ENCODE measurements around the gene KLHL17. TPM values are rescaled to one million over a fixed set of nuclear protein-coding genes. Genes with fewer than 3 reads are reported as not detected.
A peak's percentile ranks its signal among the peaks of the same experiment; 100 is the strongest.

Gene KLHL17
- total RNA-seq, 1 experiment from 2014 or later: 41.4 TPM

DNA sequence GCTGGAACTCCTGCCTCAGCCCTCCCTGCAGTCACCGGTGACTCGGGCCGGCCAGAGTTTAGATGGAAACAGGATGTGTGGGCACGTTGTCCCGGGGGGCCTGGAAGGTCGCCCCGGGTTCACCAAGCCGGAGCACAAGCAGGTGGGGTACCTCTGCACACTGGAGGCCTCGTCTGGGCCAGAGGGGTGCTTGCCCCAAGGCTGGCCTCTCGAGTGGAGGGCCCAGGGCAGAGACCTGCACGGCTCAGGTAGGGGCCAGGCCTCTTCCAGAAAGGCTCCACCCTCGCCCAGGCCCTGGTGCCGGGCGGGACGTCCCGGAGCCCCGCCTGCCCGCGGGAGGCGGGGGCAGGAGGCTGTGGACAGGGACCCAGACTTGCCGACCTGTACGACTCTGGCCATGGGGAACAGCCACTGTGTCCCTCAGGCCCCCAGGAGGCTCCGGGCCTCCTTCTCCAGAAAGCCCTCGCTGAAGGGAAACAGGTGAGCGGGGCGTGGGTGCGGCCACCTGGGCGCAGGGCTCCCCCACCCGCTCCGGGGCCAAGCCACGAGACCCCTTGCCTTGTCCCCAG is 5.8 kb downstream of the KLHL17 start, which contains the start of gene PLEKHN1:
Gene PLEKHN1 (plus strand): TSS at position 348 of the 569 bp plus-strand sequence. CDS start 50 bp downstream, at position 398.
- Histone ChIP-seq H3T11ph (ENCODE audit: low read length) (no peak within 1 kb of the TSS), H2BK20ac (ENCODE audit: low read depth, low read length, poor library complexity, severe bottlenecking) (no peak within 1 kb of the TSS), H2BK12ac (ENCODE audit: insufficient read length, low read depth, low read length) (no peak within 1 kb of the TSS), H2BK15ac (ENCODE audit: low read depth, low read length) (no peak within 1 kb of the TSS), H4K8ac (replicated peaks; ENCODE audit: insufficient read length, low read depth, low read length) (no peak within 1 kb of the TSS), H4K5ac (ENCODE audit: insufficient read length, low read depth, low read length) (no peak within 1 kb of the TSS), H2BK120ac (ENCODE audit: low read depth, low read length, poor library complexity, severe bottlenecking) (no peak within 1 kb of the TSS), H3K27me3 (ENCODE audit: insufficient read depth, low read length) (peaks cover 11% of the 10 kb centered on the region; the same call in 1 of the 2 replicates), H3K56ac (ENCODE audit: insufficient read length, low read depth, low read length) (no peak within 1 kb of the TSS), H3K4me2 (ENCODE audit: insufficient read depth, insufficient read length, low read length) (peak within 1 kb of the TSS; percentile 68), H2AFZ (ENCODE audit: low read length) (no peak within 1 kb of the TSS), H3K23me2 (ENCODE audit: insufficient read length, low read depth, low read length, poor library complexity, severe bottlenecking) (peaks cover 12% of the 10 kb centered on the region), H2BK5ac (ENCODE audit: insufficient read length, low read length) (no peak within 1 kb of the TSS), H3K9ac (ENCODE audit: extremely low read depth, insufficient read length, low read length) (no peak within 1 kb of the TSS), H3K79me2 (ENCODE audit: insufficient read depth, low read length) (no peaks in the 10 kb centered on the region), H3K79me1 (ENCODE audit: insufficient read depth, low read depth, low read length, poor library complexity, severe bottlenecking) (no peaks in the 10 kb centered on the region), H3K18ac (ENCODE audit: insufficient read length, low read depth, low read length) (peak within 1 kb of the TSS; percentile 51), H3K4me1 (ENCODE audit: insufficient read depth, low read length) (no peaks in the 10 kb centered on the region), H3K14ac (ENCODE audit: insufficient read depth, low read length) (peak within 1 kb of the TSS; percentile 68; the same call in 1 of the 2 replicates), H2AK5ac (ENCODE audit: insufficient read length, low read length) (no peak within 1 kb of the TSS), H3K27ac (ENCODE audit: insufficient read length, low read depth, low read length) (no peak within 1 kb of the TSS), H4K91ac (ENCODE audit: insufficient read length, low read depth, low read length) (no peak within 1 kb of the TSS), H3K4ac (ENCODE audit: low read depth, low read length) (no peak within 1 kb of the TSS), H3K9me3 (ENCODE audit: control insufficient read depth, low read depth, low read length) (no peaks in the 10 kb centered on the region), H4K20me1 (ENCODE audit: control insufficient read depth, insufficient read depth, insufficient read length) (no peaks in the 10 kb centered on the region), H3K23ac (ENCODE audit: insufficient read length, low read depth, low read length) (no peak within 1 kb of the TSS)
- peak; percentile 78 for DNase-seq
- peaks cover 49% of the 10 kb centered on the region for H3K27me3 Mint-ChIP-seq (ENCODE audit: low read depth)
- peak within 1 kb of the TSS; percentile 57 to 76 for H3K4me3 Mint-ChIP-seq
- WGBS (ENCODE audit: extremely low coverage, insufficient read length, low lambda C conversion rate): no CpG with 5 or more reads among the region's 31 CpGs
- TF ChIP-seq, protein P1, sequence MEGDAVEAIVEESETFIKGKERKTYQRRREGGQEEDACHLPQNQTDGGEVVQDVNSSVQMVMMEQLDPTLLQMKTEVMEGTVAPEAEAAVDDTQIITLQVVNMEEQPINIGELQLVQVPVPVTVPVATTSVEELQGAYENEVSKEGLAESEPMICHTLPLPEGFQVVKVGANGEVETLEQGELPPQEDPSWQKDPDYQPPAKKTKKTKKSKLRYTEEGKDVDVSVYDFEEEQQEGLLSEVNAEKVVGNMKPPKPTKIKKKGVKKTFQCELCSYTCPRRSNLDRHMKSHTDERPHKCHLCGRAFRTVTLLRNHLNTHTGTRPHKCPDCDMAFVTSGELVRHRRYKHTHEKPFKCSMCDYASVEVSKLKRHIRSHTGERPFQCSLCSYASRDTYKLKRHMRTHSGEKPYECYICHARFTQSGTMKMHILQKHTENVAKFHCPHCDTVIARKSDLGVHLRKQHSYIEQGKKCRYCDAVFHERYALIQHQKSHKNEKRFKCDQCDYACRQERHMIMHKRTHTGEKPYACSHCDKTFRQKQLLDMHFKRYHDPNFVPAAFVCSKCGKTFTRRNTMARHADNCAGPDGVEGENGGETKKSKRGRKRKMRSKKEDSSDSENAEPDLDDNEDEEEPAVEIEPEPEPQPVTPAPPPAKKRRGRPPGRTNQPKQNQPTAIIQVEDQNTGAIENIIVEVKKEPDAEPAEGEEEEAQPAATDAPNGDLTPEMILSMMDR (conservative IDR thresholded peaks at IDR 0.05): no peak
- H3K9me3 Mint-ChIP-seq: peaks cover 3 to 4% of the 10 kb centered on the region in 2 experiments; a peak in 3 of 5 replicates
- peaks cover 0 to 3% of the 10 kb centered on the region in 2 experiments; a peak in 2 of 4 replicates for H3K4me1 Mint-ChIP-seq
- H3K36me3 Mint-ChIP-seq (ENCODE audit: insufficient read depth in 1 of 3, low read depth in 3 of 3): peaks cover 0 to 26% (median 24%) of the 10 kb centered on the region in 3 experiments; a peak in 6 of 7 replicates
- H3K27ac Mint-ChIP-seq: no peak within 1 kb of the TSS

All from H9 (cell line).